SKM-1 (cell line): Measurements from ENCODE around the gene MRGPRF.

ENCODE experiments used
- DNase-seq: peaks from one replicate; lab custom pipeline; 2025; ENCODE audit not compliant: unreplicated experiment; lab: John Stamatoyannopoulos, UW

The MRGPRF gene

DNA sequence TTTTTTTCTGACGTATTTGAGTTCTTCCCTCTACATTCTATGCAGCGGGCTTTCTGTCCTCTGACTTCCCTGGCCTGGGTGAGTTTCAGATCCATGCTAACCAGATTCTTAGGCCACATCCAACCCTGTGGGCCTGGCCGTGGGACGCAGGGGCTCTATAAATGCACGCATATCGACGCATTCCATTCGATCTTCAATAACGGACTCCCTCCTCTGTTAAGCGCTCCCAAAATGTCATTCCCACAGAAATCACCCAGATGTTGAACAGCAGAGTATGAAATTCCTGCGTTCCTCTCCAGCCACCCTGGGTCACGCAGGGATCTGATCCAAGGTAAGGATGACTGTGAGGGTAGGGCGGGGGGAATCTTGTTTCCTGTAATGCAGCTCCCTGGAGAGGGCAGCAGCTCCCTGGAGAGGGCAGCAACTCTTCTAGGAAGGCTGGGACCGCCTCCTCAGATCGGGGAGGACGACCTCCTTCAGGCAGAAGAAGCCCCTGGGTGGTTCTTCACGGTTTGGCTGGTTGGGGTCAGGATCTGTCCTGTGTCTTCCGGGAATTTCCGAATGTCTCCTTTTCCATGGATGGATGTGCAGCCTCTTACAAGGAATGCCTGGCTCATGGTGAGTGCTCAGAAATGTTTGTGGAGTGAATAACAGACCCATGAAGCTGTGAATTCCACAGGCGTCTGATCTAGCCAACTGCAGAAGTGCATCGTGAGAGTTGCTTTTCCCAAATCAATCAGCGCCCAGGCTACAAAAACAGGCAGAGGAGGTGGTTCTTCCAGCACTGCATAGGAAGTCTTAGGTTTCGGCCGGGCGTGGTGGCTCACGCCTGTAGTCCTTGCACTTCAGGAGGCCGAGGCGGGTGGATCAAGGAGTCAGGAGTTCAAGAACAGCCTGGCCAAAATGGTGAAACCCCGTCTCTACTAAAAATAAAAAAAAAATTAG is 44.5 kb downstream of the MRGPRF start:
- no peak for DNase-seq

DNA sequence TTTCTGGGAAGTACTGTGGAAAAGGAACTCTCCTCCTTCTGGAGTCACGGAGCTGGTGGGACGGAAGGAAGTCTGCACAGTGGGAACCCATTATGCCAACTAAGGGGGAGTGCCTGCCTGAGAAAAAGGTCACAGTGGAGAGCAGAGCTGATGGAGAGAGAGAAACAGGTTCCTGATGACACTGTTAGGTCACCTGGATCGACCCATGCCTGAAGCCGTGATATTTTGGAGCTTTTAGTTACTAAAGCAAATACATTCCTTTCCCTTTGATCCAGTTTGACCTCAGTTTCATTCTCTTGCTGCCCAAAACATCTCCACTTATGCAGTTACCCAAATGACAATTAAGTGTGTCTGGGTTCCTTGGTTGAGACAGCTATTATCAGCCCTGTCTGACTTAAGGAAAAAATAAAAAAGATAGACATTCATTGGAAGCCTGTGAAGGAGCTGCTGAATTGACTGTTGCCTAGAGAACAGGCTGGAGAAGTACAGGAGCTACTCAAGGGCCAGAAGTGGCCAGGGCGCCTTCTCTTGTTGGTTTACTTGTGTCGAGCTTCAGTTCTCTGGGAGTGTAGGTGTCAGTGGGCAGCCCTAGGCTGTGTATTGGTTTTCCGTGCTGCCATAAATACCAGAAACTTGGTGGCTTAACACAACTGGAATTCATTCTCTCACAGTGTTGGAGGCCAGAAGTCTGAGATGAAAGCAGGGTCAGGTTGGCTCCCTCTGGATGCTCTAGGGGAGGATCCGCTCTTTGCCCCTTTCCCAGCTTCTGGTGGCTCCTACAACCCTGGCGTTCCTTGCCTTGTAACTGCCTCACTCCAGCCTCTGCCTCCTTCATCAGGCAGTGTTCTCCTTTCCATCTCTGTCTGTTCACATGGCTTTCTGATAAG is 45.9 kb downstream of the MRGPRF start:
- DNase-seq: no peak

DNA sequence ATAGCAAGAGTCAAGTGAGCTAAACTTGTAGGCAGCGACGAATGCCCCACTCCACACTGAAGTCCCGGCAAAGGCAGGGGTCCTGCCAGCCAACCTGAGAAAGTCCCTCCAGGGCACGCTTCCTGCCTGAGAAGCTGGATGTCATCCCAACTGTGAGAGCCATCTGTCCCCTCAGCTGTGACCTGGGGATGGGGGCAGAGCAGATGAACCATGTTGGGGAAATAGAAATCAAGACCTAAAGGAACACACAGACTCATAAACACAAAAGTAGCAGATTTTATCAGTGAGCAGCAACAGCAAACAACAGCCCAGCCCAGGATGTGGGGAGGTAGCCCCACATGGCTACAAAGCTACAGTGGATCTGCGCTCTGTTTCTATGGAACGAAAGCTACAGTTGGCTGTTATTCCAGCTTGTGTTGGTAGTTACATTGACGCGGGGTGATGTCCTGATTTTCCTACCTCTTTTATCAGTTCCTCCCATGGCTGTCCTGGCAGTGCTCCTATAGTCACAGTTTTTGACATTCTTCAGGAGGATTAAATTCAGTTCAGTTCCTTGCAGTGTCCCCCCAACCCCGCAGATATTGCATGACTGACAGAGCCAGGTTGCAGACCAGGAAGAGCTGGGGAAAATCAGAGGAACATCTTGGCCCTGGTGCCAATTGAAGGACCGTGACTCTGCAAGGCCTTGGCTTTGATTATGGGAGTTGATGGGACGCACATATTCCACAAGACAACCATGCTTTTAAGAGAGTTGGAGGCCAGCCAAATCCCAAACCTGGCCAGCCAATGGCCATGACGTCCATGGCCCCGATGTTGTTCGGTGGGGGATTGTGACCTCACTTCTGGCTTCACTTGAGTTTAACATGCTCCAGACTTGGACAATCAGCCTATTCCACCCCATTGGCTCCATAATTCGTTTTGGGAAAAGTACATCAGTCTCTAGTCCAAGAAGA is 46.9 kb downstream of the MRGPRF start:
- no peak for DNase-seq

DNA sequence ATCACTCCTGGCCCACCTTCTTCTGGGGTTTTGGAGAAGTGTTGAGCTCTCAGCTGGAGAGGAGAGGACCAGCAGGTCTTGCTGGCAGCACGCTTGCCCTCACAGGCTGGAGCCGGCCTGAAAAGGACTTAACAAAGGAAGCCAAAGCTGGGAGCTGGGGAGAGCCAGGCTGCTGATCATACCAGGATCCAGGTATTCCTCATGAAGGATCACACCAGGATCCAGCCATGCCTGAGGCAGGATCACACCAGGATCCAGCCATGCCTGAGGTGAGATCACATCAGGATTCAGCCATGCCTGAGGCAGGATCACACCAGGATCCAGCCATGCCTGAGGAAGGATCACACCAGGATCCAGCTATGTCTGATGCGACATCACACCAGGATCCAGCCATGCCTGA is 49.3 kb downstream of the MRGPRF start:
- DNase-seq: no peak

DNA sequence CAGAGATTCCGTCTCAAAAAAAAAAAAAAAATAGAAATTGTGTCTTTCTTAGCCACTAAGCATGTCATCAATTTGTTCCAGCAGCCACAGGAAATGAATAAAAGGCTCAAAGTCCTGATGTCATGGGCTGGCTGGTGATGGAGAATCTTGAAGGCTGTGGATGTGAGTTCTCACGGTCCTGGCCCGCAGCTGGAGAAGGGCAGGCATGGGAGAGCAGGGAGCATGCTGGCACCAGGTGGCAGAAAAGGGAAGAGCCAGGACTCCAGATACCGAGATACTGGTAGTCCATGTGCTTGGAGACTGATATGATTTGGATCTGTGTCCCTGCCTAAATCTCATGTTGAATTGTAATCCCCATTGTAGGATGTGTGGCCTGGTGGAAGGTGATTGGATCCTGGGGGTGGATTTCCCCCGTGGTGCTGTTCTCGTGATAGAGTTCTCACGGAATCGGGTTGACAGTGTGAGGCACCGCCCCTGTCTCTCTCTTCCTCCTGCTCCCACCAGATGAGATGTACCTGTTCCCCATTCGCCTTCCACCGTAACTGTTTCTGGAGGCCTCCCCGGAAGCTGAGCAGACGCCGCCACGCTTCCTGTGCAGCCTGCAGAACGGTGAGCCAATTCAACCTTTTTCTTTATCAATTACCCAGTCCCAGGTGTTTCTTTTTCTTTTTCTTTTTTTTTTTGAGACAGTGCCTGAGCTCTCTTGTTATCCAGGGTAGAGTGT is 50.4 kb downstream of the MRGPRF start:
- no peak for DNase-seq

DNA sequence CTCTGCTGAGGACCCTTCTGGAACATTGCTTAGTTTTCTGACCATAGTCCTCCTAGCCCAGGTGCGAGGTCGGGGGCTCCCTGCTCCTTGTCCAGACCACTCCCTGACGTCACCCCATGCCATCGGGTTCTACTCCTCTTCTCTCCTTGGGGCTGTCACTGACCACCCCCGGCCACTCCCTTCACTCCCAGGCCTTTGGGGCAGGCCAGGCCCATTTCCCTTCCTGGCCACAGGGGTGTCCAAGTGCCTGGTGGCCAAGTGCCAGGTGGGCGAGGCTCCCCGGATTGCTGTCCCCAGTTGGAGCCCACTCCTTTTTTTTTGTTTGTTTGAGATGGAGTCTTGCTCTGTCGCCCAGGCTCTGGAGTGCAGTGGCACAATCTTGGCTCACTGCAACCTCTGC is 51.8 kb downstream of the MRGPRF start:
- DNase-seq: no peak

DNA sequence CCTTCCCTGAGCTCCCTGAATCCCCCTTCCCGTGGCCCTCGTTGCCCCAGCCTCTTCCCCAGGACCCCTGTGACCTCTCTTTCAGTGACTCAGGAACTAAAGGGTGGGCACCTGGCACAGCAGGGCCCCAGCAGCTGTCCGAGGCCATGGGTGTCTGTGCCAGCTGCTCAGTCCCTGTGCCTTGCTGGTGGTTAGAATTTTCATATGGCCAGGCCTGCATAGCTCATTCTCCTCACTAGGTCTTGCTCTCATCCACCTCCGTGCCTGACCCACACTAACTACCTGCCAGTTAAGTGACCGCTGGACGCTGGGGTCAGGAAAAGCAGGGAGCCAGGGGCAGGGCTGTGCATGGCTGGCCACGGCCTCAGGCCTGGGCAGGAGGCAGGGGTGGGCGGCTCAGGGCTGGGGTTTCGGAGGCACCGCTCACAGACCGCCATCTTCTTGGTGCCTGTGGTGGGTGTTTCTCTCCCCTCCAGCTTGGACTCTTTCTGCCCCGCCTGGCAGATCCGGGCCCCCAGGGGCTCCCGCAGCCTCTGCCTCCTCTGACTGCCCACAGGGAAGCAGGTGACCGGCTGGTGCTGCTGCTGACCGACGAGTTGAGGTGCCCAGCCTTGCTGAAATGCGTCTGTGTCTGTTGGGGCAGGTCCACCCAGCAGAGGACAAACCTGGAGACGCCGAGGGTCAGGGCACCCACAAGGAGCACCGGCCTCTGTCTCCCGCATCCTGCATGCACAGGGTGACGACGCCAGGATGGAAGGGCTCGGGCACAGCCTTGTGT is 52.6 kb downstream of the MRGPRF start:
- DNase-seq: no peak

DNA sequence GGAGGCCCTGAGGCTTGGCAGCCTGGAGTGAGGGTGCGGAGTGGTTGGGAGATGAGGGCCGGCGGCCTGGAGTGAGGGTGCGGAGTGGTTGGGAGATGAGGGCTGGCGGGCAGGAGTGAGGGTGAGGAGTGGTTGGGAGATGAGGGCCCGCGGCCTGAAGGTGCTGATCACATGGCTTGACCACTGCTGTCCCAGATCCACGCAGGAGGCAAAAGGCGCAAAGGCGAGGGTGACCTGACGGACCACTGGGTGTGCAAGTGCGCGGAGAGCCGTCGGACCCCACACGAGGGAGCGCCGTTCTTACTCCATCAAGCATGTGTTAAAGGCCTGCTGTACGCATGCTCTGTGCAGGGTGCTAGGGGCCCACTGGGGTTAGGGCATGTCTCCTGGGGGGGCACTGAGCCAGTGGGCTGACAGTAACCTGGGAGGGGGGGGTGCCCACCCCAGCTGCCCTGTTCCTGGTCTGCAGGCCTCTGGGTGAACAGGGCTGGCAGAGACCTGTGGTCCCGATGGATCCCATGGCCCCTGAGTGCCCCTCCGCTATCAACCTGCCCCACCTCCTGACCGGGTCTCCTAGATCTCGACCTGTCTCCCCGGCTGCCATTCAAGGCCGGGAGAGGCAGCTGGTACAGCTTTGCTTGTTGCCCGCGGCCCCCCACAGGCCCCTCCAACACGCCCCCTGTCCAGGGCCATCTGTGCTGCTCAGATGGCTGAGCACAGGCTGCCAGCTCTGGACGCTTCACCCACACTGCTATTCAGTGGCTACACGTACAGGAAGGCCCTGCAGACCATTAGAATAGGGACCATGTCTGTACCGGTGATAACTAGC is 53.4 kb downstream of the MRGPRF start:
- DNase-seq: no peak

DNA sequence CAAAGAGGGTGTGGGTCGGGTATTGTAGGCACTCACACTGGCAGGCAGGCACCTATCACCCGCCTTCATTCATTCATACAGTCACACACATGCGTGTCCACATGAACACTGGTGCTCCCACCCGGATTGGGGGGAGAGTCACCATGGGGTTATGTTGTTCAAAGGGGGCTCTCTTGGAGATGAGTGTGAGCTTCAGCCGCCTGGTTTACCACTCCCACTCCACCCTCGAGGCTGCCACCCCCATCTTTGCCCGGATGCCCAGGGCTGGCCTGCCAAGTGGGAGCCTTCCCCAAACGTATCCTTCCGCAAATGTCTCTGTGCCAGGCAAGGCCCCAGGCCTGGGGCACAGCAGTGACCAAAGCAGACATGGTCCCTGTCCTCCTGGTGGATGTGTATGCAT is 54.8 kb downstream of the MRGPRF start:
- no peak for DNase-seq

DNA sequence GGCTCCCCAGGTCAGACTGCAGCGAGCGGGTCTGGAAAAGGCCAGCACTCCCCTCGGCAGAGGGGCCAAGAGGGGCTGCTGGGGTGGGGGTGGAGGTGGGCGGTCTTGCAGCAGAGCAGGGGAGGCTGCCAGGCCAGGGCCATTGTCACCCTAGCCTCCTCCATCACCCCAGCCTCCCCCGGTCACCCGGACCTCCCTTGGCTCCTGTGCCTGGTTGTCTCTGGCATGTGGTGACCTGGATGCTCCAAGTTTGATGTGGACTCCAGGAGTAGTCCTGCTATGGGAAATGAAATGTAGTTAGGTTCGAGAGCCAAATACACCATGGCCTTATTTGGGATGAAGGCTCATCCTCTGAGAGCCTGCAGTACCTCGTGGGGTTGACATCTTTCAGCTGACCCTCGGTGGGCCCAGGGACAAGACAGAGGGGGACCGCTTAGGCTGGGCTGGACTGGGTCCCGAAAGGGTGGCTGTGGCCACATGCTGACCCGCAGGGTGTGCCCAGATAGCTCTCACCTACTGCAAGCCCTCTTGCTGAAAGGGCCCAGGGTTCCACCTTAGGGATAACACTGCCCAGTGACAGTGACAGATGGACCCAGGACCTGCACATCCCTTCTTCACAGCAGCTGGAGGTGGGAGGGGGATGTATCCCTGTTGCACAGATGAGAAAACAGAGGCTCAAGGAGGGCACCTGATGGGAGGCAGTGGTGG is 56.3 kb downstream of the MRGPRF start:
- no peak for DNase-seq

DNA sequence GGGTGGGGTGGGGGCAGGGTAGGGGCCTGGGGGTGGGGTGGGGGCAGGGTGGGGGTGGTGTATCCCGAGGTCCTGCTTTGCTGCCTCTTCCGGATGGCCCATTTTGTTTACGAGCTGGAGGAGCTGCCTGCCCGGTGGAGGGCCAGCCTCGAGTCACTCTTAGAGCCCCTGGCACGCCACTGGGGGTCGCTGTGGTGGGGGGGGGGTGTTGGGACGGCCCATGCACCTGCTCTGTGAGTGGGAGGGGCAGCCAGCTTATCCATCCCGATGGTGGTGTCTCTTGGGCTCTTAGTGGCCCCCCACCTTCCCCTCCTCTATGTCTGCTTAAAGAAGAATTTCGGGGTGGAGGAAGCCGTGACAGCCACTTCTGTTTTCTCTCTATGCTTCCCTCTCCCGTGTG is 56.9 kb downstream of the MRGPRF start:
- no peak for DNase-seq

DNA sequence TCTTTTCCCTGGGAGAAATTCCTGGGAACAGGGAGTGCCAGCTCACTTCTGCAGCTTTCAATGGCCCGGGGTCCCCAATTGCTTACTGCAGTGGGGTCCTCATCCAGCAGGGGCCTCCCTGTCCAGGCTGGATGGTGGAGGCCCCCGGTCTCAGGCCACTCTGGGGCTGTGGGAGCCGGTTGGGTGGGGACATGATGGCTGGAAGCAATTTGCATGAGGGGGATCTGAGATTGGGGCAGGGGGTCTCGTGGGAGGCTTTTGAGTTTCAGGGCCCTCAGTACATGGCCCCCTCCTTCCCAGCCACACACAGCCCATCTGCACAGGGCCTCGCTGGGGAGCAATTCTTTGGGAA is 57.5 kb downstream of the MRGPRF start:
- no peak for DNase-seq

DNA sequence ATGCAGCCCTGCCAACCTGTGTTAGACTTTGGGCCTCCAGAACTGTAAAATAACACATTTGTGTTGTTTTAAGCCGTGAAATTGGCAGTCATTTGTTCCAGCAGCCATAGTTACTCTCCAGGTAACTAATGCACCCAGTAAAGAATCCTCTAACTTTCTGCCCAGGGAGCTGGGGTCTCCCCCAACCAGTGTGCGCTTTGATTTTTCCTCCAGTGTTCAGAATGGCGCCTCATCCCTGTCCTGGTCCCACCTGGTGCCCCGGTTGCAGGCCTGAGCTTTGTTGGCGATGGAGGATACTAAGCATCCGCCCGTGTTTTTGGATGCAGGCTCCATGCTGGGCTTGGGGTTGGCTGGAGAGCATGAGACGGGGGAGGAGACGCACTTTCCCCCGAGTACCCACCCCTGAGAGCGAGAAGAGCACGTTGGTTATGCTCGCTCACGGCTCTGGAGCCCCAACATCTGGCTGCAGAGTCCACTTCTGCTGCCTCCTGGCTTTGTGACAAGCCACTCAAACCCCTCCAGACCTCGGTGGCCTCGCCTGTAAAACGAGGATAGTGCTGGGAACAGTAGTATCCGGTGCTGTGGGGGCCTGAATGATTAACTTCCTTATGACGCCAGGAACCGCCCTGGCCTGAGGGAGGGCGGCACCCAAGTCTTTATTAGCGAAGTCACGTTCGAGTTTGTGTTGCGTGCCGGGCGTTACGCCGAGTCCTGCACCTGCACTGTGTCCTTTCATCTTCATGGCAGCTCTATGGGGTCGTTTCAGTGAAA is 58.0 kb downstream of the MRGPRF start:
- DNase-seq: no peak
